ENCODE results near the gene PWP2.

The PWP2 gene

GRCh38 chr21:44084496-44085241, 22.5 kb upstream of the PWP2 start:
- H3K27ac ChIP-seq: no peak overlapping the region

GRCh38 chr21:44085491-44086321, 21.5 kb upstream of the PWP2 start:
- TF ChIP-seq CTCF (conservative IDR thresholded peaks at IDR 0.05): no peak

More at GRCh38 chr21:44084496-44085241, 22.5 kb upstream of the PWP2 start:
- no peak for TF ChIP-seq CTCF (conservative IDR thresholded peaks at IDR 0.05)

DNA sequence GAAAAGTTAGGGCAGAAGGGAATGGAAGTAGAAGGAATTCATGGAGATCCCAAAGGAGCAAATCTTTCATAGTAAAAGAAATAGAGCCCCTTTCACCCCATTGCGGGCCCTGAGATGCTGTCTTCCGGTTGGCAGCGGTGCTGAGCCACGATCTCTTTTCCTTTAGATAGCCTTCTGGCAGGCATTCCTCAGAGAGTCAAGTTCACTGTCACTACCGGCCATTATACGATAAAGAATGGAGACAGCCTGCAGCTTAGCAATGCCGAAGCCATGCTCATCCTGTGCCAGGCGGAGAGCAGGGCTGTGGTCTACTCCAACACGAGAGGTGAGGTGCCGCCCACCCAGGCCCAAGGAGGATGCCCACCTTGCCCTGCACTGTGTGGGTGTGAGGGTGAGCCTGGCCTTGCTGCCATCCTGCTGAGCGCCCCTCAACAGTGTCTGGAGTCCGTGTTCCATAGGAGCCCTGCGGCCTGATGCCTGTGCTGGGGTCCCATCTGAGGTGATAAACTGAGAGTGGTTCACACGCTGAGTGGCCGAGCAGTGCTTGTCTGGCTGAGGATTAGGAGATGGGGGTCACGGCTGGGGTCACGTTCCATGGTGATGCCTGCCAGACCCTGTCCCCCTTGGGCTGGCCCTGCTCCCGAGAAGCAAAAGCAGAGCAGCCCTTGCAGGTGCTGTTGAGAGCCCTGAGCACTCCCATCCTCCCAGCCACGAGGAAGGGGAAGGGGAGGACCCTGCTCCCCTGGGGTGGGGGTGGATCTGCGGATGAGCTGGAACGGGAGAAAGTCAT, 20.4 kb upstream of the PWP2 start:
- TF ChIP-seq CTCF (conservative IDR thresholded peaks at IDR 0.05): no peak
- H3K27ac ChIP-seq: no peak overlapping the region

More at GRCh38 chr21:44085491-44086321, 21.5 kb upstream of the PWP2 start:
- H3K27ac ChIP-seq: no peak overlapping the region

GRCh38 chr21:44087426-44088400, 19.5 kb upstream of the PWP2 start:
- no peak for TF ChIP-seq CTCF (conservative IDR thresholded peaks at IDR 0.05)
- H3K27ac ChIP-seq: no peak overlapping the region

- TF ChIP-seq CTCF (conservative IDR thresholded peaks at IDR 0.05): no peak
- H3K27ac ChIP-seq: no peak overlapping the region
These were observed 18.8 kb upstream of the PWP2 start for GRCh38 chr21:44088401-44088780.

DNA sequence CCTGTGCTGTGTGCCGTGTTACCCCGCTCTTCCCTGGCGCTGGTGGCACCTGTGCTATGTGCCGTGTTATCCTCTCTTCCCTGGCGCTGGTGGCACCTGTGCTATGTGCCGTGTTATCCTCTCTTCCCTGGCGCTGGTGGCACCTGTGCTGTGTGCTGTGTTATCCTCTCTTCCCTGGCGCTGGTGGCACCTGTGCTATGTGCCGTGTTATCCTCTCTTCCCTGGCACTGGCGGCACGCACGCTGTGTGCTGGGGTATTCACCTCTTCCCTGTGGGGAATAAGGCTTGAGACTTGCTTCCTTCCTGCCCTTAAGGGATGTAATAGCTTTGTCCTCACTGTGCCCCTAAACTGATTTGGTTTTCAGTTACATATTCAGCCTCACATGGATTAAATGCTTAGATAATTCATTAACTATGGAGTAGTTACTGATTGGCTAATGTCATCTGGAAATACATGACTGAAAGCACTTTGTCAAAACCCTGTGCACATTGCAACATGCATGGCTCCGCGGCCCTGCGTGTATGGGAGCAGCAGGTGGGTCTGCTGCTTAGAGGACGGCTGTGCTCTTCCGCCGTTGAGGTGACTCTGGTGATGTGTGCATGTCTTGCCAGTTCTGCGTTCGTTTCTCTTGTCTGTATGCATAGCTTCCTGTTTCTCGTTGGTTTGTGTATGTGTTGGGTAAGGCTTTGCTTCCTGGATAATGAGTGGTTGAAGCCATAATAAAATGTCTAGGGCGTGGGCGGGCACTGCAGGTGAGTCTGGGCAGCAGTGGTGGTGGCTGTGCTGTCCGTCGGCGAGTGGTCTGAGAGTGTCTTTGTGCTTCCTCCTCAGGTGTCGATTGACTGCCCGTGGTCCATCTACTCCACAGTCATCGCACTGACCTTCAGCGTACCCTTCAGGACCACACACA, 17.9 kb upstream of the PWP2 start:
- H3K27ac ChIP-seq: no peak overlapping the region
- TF ChIP-seq CTCF (conservative IDR thresholded peaks at IDR 0.05): no peak
